Pulmonary artery endothelial cell (primary cell): ENCODE results near the gene SART3. TPM values are rescaled to one million over a fixed set of nuclear protein-coding genes. Genes with fewer than 3 reads are reported as not detected.
A peak's percentile ranks its signal among the peaks of the same experiment; 100 is the strongest.
"Not testable (repeated sequence)": the region's sequence is repeated elsewhere in the genome, so short reads cannot be mapped to it uniquely, and the experiment has no call there.

Source experiments
- DNase-seq: peaks from one replicate; pipeline ENCODE4 v3.0.0-alpha.2; 2011; ENCODE audit warnings: low read depth, low spot score
- total RNA-seq: library from RNA; depleted of rRNA; stranded (reverse); fragments of >200 nt; gene quantifications from 2 replicates; pipeline ENCODE4 v1.2.3, GENCODE V29; 2014

The SART3 gene
- total RNA-seq, 1 donor from 2014 or later, result 77.2 TPM

DNA sequence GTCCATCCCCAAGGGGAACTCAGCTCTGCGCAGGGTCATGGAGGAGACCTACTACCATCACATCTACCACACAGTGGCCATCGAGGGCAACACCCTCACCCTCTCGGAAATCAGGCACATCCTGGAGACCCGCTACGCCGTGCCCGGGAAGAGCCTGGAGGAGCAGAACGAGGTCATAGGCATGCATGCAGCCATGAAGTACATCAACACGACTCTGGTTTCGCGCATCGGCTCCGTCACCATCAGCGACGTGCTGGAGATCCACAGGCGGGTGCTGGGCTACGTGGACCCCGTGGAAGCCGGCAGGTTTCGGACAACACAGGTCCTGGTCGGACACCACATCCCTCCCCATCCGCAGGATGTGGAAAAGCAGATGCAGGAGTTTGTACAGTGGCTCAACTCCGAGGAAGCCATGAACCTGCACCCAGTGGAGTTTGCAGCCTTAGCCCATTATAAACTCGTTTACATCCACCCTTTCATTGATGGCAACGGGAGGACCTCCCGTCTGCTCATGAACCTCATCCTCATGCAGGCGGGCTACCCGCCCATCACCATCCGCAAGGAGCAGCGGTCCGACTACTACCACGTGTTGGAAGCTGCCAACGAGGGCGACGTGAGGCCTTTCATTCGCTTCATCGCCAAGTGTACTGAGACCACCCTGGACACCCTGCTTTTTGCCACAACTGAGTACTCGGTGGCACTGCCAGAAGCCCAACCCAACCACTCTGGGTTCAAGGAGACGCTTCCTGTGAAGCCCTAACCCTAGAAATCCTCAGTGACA, 42.1 kb downstream of the SART3 start:
- no peak for DNase-seq

DNA sequence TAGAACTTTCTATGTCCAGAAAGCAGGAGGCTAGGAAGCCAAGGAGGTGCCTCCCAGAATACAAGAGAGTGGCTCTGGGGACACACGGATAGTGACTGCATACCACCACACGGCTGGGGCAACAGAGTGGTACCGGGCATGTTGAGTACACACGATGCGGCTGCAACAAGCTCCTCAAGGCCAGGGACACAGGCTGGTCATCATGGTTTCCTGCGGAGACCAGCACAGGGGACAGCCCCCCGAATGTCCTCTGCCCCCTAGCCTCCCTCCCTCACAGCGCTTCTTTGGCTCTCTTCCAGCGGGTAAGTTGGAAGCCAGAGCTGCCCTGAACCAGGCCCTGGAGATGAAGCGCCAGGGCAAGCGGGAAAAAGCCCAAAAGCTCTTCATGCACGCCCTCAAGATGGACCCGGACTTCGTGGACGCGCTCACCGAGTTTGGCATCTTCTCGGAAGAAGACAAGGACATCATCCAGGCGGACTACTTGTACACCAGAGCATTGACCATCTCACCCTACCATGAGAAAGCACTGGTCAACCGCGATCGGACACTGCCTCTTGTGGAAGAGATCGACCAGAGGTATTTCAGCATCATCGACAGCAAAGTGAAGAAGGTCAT, 42.8 kb downstream of the SART3 start:
- DNase-seq, result no peak

DNA sequence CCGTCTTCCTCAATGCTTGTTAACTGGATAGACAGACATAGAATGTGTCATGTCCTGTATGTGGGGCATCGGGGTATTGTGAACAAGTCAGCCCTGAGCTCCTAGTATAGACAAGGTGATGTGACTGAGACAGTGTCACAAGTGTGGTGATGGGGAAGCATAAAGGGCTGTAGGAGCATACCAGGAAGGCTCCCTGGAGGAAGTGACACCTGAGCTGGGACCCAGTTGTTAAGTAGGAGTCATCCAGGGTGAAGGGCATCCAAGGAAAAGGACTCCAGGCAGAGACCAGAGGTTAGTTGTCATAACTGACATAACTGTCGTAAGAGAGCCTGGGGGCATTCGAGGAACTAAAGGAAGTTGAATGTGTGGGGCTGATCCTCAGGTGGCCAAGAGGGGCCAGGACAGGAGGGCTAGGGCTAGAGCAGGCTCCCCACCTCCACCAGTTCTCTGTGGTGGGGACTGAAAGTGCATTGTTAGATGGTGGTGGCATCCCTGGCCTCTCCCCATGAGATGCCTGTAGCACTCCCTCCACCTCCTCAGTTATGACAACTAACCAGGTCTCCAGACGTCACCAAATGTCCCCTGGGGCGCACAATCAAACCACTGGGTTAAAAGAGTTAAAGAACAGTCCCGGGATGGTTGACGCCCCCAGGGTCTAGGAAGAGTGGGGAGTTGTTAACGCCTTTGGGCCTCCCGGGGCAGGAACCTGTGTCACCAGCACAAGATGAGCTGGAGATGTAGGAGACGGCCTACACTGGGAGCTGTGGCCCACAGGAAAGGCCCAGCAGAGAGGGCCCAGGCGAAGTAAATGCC, 43.5 kb downstream of the SART3 start:
- no peak for DNase-seq

DNA sequence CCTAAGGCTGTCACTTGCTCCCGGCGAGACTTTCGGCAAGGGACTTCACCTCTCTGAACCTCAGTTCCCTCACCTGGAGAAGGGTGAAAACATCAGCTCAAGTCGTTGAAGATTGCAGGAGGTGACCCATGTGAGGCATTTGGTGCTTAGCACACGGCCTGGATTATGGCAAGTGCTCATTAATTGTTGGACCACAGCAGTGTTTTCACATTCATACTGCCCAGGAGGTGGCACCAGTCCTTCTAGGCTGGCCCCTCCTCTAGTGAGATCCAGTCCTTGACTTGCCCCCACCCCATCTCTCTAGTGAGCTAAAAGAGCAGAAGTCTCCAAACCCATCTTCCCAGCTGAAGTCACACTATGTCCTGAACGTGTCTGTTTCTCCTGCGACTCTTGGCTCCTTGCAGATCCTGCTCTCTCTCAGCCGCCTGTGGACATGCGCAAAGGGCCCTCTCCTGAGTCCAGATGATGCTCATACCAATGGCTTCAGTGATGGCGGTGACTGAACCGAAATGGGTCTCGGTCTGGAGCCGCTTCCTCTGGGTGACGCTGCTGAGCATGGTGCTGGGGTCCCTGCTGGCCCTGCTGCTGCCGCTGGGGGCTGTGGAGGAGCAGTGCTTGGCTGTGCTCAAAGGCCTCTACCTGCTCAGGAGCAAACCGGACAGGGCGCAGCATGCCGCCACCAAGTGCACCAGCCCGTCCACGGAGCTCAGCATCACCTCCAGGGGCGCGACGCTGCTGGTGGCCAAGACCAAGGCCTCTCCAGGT, 44.3 kb downstream of the SART3 start:
- no peak for DNase-seq

DNA sequence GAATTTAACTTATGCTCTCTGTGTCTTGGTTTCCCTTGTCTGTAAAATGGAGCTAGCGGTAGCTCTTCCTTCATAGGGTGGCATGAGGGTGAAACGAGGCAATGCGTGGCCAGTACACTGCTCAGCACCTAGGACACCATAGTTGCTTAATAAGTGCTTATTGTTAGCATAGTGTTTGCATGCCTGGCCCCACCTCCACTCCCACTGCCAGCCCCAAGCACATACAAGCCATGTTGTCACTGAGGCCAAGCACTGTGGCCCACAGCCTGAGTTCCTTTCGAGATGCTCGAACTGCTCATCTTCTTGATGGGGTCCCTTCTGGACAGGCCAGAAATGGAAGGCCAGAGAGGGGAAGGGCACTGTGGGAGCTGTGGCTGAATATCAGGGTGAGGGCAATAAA, 45.1 kb downstream of the SART3 start:
- DNase-seq, result no peak

DNA sequence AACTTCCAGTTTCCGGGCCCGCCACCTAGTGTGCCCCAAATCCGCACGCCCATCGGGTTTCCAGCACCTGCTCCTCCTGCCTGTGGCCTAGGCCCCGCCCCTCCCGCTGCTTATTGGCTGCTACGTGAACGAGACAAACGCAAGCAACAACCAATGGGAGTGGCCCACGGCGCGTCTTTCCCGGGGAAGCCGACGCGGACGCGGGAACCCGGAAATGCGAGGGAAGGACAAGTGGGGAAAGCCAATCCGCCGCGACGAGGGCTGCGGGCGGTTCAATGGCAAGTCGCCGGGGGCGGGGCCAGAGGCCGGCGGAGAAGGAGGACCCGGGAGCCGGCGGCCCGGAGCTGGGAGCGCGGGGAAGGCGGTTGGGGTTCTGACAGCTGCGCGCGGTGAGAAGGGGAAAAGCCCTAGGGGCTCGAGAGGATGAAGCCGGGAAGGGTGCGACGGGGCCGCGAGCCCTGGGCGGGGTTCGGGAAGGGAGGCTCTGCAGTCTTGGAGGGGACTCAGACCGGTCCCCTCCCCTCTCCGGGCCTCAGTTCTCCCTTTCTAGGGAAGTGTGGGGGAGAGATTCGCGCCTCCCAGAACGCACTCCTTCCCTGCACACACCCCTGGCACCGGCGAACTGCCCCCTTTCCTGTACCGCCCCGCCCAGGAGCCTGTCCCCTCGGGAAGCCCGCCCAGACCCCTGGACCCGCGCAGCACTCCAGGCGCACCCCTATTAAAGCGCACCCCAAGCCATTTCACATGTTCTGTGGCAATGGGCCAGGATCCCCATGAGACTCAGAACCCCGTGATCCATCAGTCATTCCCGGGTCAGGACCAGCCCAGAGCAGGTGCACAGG, 45.8 kb downstream of the SART3 start, which contains the start of gene FICD:
FICD (plus strand) TSS at position 305 of the 842 bp plus-strand sequence. CDS start 1,696 bp downstream, outside the sequence.
- peak; percentile 89 for DNase-seq

DNA sequence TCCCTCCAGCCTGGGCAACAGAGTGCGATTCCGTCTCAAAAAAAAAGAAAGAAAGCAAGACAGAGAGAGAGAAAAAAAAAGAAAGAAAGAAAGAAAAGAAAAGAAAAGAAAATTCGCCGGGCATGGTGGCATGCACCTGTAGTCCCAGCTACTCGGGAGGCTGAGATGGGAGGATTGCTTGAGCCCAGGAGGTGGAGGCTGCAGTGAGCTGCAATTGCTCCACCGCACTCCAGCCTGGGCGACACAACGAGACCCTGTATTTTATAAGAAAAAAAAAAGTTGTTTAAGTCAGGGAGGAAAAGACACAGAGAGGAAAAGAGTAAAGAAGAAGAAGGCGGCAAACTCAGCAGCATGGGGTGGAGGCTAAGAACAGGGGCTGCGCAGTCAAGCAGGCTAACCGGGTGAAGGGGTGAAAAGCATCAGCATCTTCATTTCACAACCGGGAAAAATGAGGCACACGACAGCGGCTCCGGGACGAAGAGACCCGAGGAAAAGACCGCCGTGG, 46.5 kb downstream of the SART3 start:
- no peak for DNase-seq

DNA sequence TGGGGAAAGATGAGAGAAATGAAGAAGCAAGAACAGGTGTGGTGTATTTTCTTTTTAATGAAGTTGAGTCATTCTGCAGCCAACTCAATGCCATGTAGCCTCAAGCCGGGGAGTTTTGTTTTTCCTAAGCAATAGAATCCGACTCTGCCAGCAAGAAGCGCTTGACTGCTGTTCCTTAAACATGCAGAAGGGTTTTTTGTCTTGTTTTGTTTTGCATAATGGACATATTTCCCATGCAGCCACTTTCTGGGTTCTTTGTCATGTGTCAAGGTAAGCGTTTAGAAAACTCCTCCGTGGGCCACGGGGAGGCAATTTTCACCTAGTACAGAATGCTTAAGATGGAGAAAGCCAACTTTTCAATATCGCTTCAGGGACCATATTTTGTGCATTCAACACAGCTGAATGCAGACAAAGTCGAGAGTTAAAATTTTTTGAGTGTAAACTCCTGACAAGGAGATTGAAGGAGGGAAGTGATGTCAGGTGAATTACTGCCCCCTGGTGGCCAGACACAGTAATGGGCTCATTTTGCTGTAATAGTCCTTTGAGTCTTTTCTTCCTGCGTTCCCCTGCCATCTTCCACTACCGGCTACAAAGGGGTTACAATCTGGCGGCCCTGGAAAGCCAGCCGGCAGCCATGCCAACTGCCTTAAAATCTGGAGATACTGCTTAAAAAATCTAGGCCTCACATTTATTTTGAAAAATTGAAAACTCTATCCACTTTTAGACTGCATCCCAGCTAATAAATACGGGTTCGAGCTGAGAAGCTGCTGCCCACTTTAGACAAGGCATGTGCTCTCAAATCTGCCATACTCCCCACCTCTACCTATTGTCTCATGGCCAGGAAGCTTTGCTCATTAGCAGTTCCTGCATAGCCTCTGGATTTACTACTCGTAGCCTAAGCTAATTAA, 49.1 kb downstream of the SART3 start:
- DNase-seq, result peak; percentile 30

DNA sequence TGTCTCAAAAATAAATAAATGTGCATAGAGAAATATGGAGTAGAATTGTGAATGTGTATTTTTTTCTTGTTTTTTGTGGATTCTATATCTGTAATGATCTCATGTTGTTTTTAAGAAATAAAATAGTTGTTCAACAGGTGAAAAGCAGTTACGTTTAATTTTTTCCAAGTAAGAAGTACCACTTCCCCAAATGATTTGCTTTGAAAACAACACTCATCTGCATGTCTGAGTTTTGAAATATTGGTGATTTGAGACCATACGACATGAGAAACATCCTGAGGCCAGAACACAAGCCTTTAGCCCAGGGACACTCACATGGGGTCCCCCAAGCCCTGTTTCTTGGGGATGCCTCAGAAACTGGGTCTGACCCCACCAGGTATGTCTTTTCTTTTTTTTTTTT, 50.1 kb downstream of the SART3 start:
- DNase-seq, result no peak

DNA sequence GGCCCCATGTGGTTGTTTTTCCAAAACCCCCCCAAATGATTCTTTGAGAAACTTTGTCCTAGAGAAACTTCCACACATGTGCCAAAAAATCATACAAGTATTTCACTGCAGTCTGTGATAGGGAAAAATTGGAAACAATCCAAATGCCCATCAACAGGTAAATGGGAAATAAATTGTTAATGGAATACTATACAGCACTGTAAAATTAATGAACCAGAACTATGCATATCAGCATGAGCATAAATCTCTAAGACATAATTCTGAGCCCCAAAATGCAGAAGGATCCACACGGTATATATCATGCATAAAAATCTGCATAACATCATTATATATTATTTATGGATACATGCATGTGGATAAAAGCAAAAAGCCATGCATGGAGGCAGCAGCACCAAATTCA, 51.2 kb downstream of the SART3 start:
- DNase-seq, result no peak

DNA sequence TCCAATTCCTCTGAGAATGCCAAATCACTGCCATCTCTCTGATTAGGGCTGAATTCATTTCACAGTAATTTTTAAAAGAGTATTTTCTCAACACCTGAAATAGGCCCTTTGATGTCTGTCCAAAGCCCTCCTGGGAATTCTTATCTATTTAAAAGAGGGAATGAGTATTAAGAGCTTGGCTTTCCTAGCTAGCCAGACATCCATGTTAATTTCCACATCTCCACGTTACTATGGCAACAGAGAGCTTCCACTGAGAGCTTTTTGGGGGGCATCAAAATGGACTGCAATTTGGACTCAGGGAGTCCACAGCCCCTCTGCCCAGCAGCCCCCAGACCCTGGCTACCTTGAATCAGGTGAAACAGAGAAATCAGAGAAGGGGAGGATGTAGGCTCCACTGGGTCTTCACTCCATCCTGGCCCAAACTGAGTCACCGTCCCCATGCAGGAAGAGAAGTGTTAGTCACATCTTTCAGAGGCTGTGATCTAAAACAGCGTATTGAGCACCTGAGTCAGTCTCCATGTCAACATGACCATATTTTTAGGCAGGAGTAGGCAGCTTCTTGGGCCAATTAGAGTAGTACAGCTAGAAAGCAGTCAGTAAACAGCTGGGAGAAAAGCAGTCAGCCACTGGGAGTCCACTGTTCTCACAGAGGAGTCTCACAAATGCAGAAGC, 52.9 kb downstream of the SART3 start:
- no peak for DNase-seq

DNA sequence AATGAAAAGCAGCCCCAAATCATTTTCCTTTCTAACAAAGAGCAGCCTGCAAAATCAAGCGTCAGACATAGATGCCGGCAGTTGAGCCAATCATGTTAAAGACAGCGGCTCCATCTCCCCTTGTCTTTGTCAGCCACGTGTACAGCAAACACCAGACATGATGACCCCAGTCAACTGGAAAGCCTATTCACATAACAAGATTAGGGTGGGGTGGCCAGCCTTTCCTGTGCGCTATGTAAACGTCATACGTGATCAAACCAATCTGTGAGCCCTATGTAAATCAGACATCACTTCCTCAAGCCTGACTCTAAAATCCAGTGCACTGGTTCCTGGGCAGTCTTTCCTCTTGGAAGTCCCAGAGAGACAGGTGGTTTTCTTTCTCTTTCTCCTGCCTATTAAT, 55.8 kb downstream of the SART3 start:
- DNase-seq, result no peak

DNA sequence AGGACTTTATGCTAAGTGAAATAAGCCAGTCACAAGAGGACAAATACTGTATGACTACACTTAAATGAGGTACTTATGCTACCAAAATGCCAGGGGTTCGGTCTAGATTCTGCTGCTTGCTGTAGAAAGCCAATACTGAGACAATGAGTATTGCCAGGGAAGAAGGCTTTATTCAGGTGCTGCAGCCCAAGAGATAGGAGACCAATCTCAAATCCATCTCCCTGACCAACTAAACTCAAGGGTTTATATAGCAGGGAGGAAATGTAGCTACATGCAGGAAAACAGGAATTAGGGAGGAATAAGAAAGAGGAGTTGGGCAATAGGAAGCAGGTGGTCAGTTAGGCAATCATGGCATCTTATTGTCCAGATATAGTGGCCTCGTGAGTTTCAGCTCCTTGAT, 58.1 kb downstream of the SART3 start:
- DNase-seq, result no peak

DNA sequence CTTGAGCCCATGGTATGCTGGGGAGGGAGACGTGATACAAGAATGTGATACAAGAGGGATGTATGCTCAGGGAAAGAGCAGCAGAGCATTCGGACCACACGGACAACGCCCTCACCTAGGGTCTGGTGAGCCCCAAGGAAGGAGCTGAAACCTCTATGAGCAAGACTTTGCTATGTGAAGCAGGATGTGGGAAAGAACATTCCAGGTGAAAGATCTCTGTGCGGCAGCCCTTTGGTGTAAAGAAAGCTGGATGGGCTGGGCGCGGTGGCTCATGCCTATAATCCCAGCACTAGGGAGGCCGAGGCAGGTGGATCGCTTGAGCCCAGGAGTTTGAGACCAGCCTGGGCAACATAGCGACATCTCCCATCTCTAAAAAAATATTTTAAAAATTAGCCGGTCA, 62.8 kb downstream of the SART3 start:
- no peak for DNase-seq

DNA sequence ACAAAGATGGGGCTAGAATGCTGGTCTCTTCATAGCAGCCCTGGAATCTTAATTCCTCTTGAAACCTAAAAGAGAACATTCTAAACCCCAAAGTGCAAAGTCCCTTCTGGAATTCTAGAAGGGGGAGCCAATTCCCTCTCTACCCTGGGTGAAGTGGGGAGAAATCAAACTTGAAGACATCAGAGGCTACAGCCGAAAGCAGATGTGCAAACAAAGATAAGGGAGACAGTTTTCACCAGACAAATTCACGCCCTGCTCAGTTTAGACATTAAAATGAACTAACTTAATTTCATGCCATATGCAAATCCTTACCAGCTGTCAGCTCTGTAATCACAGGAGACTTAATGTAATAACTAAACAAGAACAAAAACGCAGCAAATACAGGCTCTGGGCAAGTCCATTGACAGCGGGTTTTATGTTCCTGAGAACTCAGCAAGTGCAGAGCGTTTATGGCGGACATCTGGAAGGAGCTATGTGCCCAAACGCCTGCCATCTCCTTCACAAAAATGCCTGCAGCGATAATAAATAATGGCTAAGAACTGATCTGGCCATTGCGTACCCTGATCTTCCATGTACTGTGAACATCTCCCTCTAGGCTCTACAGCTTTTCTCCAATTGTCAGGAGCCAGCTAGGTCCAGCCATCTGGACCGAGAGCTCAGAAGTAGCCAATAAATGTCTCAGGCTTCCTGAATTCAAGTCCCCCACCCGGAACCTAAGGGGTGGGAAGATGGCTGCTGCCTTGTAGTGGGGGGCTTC, 65.0 kb downstream of the SART3 start:
- no peak for DNase-seq

DNA sequence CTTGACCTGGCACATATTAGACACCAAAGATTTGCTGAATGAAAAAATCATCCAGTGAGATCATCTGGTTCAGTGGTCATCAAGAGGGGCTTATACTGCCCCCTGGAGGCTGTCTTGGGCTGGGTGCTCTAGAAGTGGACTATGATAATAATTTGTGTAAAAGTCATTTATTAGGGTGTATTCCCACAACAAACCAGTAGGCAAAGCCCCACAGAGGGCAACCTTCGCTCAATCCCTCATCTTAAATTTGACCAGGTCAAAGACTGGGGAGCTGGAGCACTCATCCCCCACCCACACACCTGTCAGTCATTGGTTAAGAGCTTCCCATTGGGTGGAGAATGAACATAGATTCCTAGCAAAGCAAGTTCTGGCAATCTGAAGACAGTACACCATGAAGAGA, 65.9 kb downstream of the SART3 start:
- no peak for DNase-seq

DNA sequence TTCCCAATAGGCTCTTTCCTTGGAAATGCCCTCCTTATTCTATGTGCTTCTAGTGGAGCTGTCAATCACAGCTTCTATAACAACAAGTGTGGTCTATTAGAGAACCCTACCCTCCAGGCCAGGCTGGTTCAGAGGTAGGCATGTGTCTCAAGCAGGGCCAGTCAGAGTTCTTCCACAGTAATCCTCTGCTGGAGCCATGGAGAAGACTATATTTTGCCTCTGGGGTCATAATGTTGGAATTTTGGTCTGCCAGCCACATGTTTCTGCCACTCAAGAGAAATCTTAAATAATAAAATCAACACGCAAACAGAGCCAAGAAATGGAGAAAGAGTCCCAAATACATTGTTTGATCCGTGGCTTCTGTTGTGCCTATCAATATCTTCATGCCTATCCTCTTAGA, 69.7 kb downstream of the SART3 start:
- no peak for DNase-seq

DNA sequence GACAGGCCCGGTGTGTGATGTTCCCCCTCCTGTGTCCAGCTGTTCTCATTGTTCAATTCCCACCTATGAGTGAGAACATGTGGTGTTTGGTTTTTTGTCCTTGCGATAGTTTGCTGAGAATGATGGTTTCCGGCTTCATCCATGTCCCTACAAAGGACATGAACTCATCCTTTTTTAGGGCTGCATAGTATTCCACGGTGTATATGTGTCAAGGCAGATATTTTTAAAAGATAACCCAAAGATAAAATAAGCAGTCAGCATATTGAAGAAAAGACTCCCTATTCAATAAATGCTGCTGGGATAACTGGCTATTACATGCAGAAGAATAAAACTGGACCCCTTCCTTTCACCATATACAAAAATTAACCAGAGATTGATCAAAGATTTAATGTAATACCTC, 73.9 kb downstream of the SART3 start:
- DNase-seq, result not testable (repeated sequence)
